Measurements from ENCODE around the gene TM2D3. TPM values are rescaled to one million over a fixed set of nuclear protein-coding genes. Genes with fewer than 3 reads are reported as not detected.

The TM2D3 gene
- total RNA-seq, 1 experiment from 2014 or later, result 18.8 TPM

- H3K27me3 ChIP-seq (ENCODE audit: insufficient read depth, low read depth), result no peaks in the 10 kb centered on the region
- ChIA-PET CTCF (no interaction called here), POLR2A (ENCODE audit: unreplicated experiment) (no interaction called here)
- DNase-seq, result no peak
- no peaks in the 10 kb centered on the region for H3K79me2 ChIP-seq (ENCODE audit: low read depth)
- no peak overlapping the region for H3K4me3 ChIP-seq
- BruUV-seq (replicated peaks), result no TSS peak
- no peak overlapping the region for H3K27ac ChIP-seq
- H3K4me2 ChIP-seq, result no peak overlapping the region
- no peaks in the 10 kb centered on the region for H3K9me2 ChIP-seq (ENCODE audit: insufficient read depth)
- no peaks in the 10 kb centered on the region for H3K9me3 ChIP-seq (ENCODE audit: insufficient read depth, low read depth)
- H2AFZ ChIP-seq, result no peak overlapping the region
- intact Hi-C loops (cut with micrococcal nuclease; ENCODE audit: unreplicated experiment), result no loop called here
- H4K20me1 ChIP-seq (ENCODE audit: insufficient read depth), result no peaks in the 10 kb centered on the region
- no peak for TF ChIP-seq EZH2 (IDR thresholded peaks at IDR 0.05; ENCODE audit: low read depth)
- no peak for TF ChIP-seq CTCF (conservative IDR thresholded peaks at IDR 0.05)
- H3K36me3 ChIP-seq (ENCODE audit: low read depth), result no peaks in the 10 kb centered on the region
- H3K4me1 ChIP-seq (replicated peaks; ENCODE audit: insufficient read depth), result no peaks in the 10 kb centered on the region
- no peaks in the 10 kb centered on the region for H3F3A ChIP-seq (ENCODE audit: insufficient read depth, low read depth)
These were observed 44.6 kb upstream of the TM2D3 start for GRCh38 chr15:101696829-101697228.

GRCh38 chr15:101694261-101694660, 42.1 kb upstream of the TM2D3 start:
- H2AFZ ChIP-seq, result no peak overlapping the region
- no peaks in the 10 kb centered on the region for H3K36me3 ChIP-seq (ENCODE audit: low read depth)
- H3K9me3 ChIP-seq (ENCODE audit: insufficient read depth, low read depth), result no peaks in the 10 kb centered on the region
- no TSS peak for BruUV-seq (replicated peaks)
- no peaks in the 10 kb centered on the region for H3K27me3 ChIP-seq (ENCODE audit: insufficient read depth, low read depth)
- H3F3A ChIP-seq (ENCODE audit: insufficient read depth, low read depth), result no peaks in the 10 kb centered on the region
- intact Hi-C loops (cut with micrococcal nuclease; ENCODE audit: unreplicated experiment), result no loop called here
- no peak for DNase-seq
- H3K4me1 ChIP-seq (replicated peaks; ENCODE audit: insufficient read depth), result no peaks in the 10 kb centered on the region
- TF ChIP-seq CTCF (conservative IDR thresholded peaks at IDR 0.05), result no peak
- TF ChIP-seq EZH2 (IDR thresholded peaks at IDR 0.05; ENCODE audit: low read depth), result no peak
- ChIA-PET POLR2A (ENCODE audit: unreplicated experiment) (no interaction called here), CTCF (no interaction called here)
- no peak overlapping the region for H3K4me2 ChIP-seq
- no peaks in the 10 kb centered on the region for H4K20me1 ChIP-seq (ENCODE audit: insufficient read depth)
- H3K27ac ChIP-seq, result no peak overlapping the region
- no peak overlapping the region for H3K4me3 ChIP-seq
- H3K9me2 ChIP-seq (ENCODE audit: insufficient read depth), result no peaks in the 10 kb centered on the region
- H3K79me2 ChIP-seq (ENCODE audit: low read depth), result no peaks in the 10 kb centered on the region

- H3K9me3 ChIP-seq (ENCODE audit: insufficient read depth, low read depth), result no peaks in the 10 kb centered on the region
- DNase-seq, result no peak
- no peaks in the 10 kb centered on the region for H3K36me3 ChIP-seq (ENCODE audit: low read depth)
- H3K27me3 ChIP-seq (ENCODE audit: insufficient read depth, low read depth), result no peaks in the 10 kb centered on the region
- intact Hi-C loops (cut with micrococcal nuclease; ENCODE audit: unreplicated experiment), result no loop called here
- H3K9me2 ChIP-seq (ENCODE audit: insufficient read depth), result no peaks in the 10 kb centered on the region
- H3F3A ChIP-seq (ENCODE audit: insufficient read depth, low read depth), result no peaks in the 10 kb centered on the region
- H3K79me2 ChIP-seq (ENCODE audit: low read depth), result no peaks in the 10 kb centered on the region
- CTCF ChIA-PET, result no interaction called here
- H4K20me1 ChIP-seq (ENCODE audit: insufficient read depth), result no peaks in the 10 kb centered on the region
- BruUV-seq (replicated peaks), result no TSS peak
- H3K4me2 ChIP-seq, result no peak overlapping the region
- H3K27ac ChIP-seq, result no peak overlapping the region
- H3K4me3 ChIP-seq, result no peak overlapping the region
- POLR2A ChIA-PET (ENCODE audit: unreplicated experiment), result interaction anchor here (0.7 kb wide), 1 partner anchor 29 kb away, joined by 3 read pairs; no protein-coding TSS in a partner anchor
- H2AFZ ChIP-seq, result no peak overlapping the region
- TF ChIP-seq CTCF (conservative IDR thresholded peaks at IDR 0.05), result no peak
- TF ChIP-seq EZH2 (IDR thresholded peaks at IDR 0.05; ENCODE audit: low read depth), result no peak
- no peaks in the 10 kb centered on the region for H3K4me1 ChIP-seq (replicated peaks; ENCODE audit: insufficient read depth)
These were observed 40.8 kb upstream of the TM2D3 start for GRCh38 chr15:101692801-101693598.
